Lower lobe of right lung (tissue), 2 donors: Measurements from ENCODE around the gene SHISAL1. TPM values are rescaled to one million over a fixed set of nuclear protein-coding genes. Genes with fewer than 3 reads are reported as not detected.

ENCODE experiments used
- ATAC-seq, 2 donors: fragments of 200-7000 bp; cut with Tn5 transposase; one replicate each; pipeline ENCODE4 v1.9.1; 2020 to 2022; ENCODE audit warnings: mild to moderate bottlenecking in 2 of 2, moderate library complexity in 2 of 2
- DNase-seq: peaks from one replicate; pipeline ENCODE4 v3.0.0-alpha.2; 2020
- H3K27ac ChIP-seq: fragments of 200-600 bp; one replicate; pipeline ENCODE4 v1.8.0; 2022
- H3K27me3 ChIP-seq: fragments of 200-600 bp; one replicate; pipeline ENCODE4 v1.8.0; 2022; ENCODE audit warnings: low read depth
- H3K36me3 ChIP-seq: fragments of 200-600 bp; one replicate; pipeline ENCODE4 v1.8.0; 2022; ENCODE audit warnings: mild to moderate bottlenecking
- H3K4me1 ChIP-seq: fragments of 200-600 bp; one replicate; pipeline ENCODE4 v1.8.0; 2022
- H3K4me3 ChIP-seq: fragments of 200-600 bp; one replicate; pipeline ENCODE4 v1.8.0; 2022; ENCODE audit warnings: mild to moderate bottlenecking
- H3K9me3 ChIP-seq: fragments of 200-600 bp; one replicate; pipeline ENCODE4 v1.8.0; 2022
- intact Hi-C: fragments of 100-400 bp; cut with DNase I; formaldehyde crosslinking; loops from one replicate; pipeline ENCODE4 v1.11.0; 2022
- total RNA-seq: library from RNA; stranded (reverse); fragmentation: NEBNext Ultra II Directional; extraction: Animal tissue kit (Norgen Biotek cat#: 25700); gene quantifications from one replicate; pipeline ENCODE4 v1.2.1, GENCODE V29; 2021
- TF ChIP-seq, protein P1 (sequence below): fragments of 200-600 bp; IDR thresholded peaks from one replicate; pipeline ENCODE4 v1.8.0; 2022; ENCODE audit warnings: antibody characterized with exemption, mild to moderate bottlenecking
- donor health status: DM: no; HTN: yes; CAD: no; lungs with severe emphysema.

Gene SHISAL1
- total RNA-seq, 1 donor from 2014 or later = 0.32 TPM

- ATAC-seq = no peak
- intact Hi-C loops = no loop called here
Measured at GRCh38 chr22:44269757-44270555, 42.8 kb downstream of the SHISAL1 start.

DNA sequence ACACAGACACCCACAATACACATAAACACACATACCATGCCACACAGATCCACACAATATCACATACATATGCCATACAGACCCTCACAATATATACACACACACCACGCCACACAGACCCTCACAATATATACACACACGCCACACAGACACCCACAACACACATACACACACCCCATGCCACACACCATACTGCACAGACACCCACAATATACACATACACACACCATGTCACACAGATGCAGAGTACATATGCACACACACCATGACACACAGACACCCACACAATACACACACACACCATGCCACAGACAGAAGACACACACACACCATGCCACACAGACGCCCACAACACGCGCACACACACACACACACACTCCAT lies 43.6 kb downstream of the SHISAL1 start:
- Histone ChIP-seq H3K9me3 (no peaks in the 10 kb centered on the region), H3K27me3 (no peaks in the 10 kb centered on the region), H3K36me3 (no peaks in the 10 kb centered on the region), H3K4me3 (no peak overlapping the region), H3K4me1 (no peaks in the 10 kb centered on the region), H3K27ac (no peak overlapping the region)
- DNase-seq (no peak), ATAC-seq (no peak)
- TF ChIP-seq, protein P1, sequence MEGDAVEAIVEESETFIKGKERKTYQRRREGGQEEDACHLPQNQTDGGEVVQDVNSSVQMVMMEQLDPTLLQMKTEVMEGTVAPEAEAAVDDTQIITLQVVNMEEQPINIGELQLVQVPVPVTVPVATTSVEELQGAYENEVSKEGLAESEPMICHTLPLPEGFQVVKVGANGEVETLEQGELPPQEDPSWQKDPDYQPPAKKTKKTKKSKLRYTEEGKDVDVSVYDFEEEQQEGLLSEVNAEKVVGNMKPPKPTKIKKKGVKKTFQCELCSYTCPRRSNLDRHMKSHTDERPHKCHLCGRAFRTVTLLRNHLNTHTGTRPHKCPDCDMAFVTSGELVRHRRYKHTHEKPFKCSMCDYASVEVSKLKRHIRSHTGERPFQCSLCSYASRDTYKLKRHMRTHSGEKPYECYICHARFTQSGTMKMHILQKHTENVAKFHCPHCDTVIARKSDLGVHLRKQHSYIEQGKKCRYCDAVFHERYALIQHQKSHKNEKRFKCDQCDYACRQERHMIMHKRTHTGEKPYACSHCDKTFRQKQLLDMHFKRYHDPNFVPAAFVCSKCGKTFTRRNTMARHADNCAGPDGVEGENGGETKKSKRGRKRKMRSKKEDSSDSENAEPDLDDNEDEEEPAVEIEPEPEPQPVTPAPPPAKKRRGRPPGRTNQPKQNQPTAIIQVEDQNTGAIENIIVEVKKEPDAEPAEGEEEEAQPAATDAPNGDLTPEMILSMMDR = no peak
- intact Hi-C loops = no loop called here

More at GRCh38 chr22:44269757-44270555, 42.8 kb downstream of the SHISAL1 start:
- no peaks in the 10 kb centered on the region for H3K36me3 ChIP-seq
- no peak overlapping the region for H3K4me3 ChIP-seq
- peak; percentile 20 for DNase-seq
- no peaks in the 10 kb centered on the region for H3K27me3 ChIP-seq
- no peak overlapping the region for H3K27ac ChIP-seq
- no peaks in the 10 kb centered on the region for H3K4me1 ChIP-seq
- TF ChIP-seq, protein P1 = no peak
- H3K9me3 ChIP-seq = no peaks in the 10 kb centered on the region

- Histone ChIP-seq H3K36me3 (no peaks in the 10 kb centered on the region), H3K4me1 (no peaks in the 10 kb centered on the region), H3K27me3 (no peaks in the 10 kb centered on the region), H3K9me3 (no peaks in the 10 kb centered on the region), H3K27ac (no peak overlapping the region), H3K4me3 (no peak overlapping the region)
- ATAC-seq (no peak), DNase-seq (peak; percentile 36)
- TF ChIP-seq, protein P1 = no peak
- intact Hi-C loops = no loop called here
Measured at GRCh38 chr22:44268431-44269116, 44.2 kb downstream of the SHISAL1 start.

DNA sequence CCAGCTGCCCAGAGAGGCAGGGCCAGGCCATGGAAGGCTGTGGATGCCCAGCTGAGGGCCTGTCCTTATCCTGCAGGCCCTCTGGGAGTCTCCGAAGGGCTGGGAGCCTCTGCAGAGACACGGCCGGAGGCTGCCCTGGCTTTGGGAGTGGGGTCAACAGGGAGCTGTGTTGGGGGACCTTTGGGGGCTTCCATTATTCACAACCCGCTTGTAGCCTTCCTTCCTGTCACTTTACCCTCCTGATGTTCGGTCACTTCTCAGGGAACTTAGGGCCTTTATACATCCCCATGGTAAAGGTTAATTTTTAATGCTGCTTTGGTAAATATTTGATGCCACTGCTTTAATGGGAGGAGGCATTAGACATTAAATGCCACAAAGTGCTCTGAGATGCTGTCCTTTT lies 44.9 kb downstream of the SHISAL1 start:
- no peak for DNase-seq
- intact Hi-C loops = no loop called here
- H3K4me3 ChIP-seq = no peak overlapping the region
- H3K36me3 ChIP-seq = no peaks in the 10 kb centered on the region
- TF ChIP-seq, protein P1 = no peak
- H3K4me1 ChIP-seq = no peaks in the 10 kb centered on the region
- H3K9me3 ChIP-seq = no peaks in the 10 kb centered on the region
- H3K27ac ChIP-seq = no peak overlapping the region
- no peaks in the 10 kb centered on the region for H3K27me3 ChIP-seq
- no peak for ATAC-seq

- Histone ChIP-seq H3K36me3 (no peaks in the 10 kb centered on the region), H3K9me3 (no peaks in the 10 kb centered on the region), H3K4me1 (no peaks in the 10 kb centered on the region), H3K4me3 (no peak overlapping the region), H3K27me3 (no peaks in the 10 kb centered on the region), H3K27ac (no peak overlapping the region)
- no peak for ATAC-seq
- DNase-seq = peak; percentile 34
- intact Hi-C loops = no loop called here
- TF ChIP-seq, protein P1 = no peak
Measured at GRCh38 chr22:44266796-44267760, 45.7 kb downstream of the SHISAL1 start.
